Loucy (cell line): Measurements from ENCODE around the gene SNX10.

Source experiments
- EZH2phosphoT487 ChIP-seq: fragments of 200-600 bp; IDR thresholded peaks from 2 replicates; pipeline ENCODE4 v1.6.1; 2018; ENCODE audit warnings: antibody characterized with exemption, mild to moderate bottlenecking, moderate library complexity, borderline replicate concordance
- TF ChIP-seq, protein P1 (sequence below): fragments of 200-600 bp; sonication (generic); conservative IDR thresholded peaks from 2 replicates; pipeline ENCODE4 v1.5.1; 2014; ENCODE audit warnings: mild to moderate bottlenecking, antibody characterized with exemption, low read length

DNA sequence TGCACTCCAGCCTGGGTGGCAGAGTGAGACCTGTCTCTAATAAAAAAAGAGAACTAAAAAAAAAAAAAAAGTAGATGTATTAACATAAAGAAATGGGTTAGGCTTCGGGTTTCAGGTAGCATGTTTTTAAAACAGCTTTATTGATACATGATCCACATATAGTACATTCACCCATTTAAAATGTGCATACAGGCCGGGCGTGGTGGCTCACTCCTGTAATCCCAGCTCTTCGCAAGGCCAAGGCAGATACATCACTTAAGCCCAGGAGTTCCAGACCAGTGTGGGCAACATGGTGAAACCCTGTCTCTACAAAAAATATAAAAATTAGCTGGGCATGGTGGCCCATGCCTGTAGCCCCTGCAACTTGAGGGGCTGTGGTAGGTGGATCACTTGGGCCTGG is 39.5 kb downstream of the SNX10 start:
- TF ChIP-seq, protein P1, sequence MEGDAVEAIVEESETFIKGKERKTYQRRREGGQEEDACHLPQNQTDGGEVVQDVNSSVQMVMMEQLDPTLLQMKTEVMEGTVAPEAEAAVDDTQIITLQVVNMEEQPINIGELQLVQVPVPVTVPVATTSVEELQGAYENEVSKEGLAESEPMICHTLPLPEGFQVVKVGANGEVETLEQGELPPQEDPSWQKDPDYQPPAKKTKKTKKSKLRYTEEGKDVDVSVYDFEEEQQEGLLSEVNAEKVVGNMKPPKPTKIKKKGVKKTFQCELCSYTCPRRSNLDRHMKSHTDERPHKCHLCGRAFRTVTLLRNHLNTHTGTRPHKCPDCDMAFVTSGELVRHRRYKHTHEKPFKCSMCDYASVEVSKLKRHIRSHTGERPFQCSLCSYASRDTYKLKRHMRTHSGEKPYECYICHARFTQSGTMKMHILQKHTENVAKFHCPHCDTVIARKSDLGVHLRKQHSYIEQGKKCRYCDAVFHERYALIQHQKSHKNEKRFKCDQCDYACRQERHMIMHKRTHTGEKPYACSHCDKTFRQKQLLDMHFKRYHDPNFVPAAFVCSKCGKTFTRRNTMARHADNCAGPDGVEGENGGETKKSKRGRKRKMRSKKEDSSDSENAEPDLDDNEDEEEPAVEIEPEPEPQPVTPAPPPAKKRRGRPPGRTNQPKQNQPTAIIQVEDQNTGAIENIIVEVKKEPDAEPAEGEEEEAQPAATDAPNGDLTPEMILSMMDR: no peak
- TF ChIP-seq EZH2phosphoT487: no peak
